ENCODE results near the gene FLT3LG. TPM values are rescaled to one million over a fixed set of nuclear protein-coding genes. Genes with fewer than 3 reads are reported as not detected.

The FLT3LG gene, protein sequence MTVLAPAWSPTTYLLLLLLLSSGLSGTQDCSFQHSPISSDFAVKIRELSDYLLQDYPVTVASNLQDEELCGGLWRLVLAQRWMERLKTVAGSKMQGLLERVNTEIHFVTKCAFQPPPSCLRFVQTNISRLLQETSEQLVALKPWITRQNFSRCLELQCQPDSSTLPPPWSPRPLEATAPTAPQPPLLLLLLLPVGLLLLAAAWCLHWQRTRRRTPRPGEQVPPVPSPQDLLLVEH
- 1.7 TPM for polyA plus RNA-seq (2012; ENCODE audit: insufficient read depth, insufficient read length, low read depth)

DNA sequence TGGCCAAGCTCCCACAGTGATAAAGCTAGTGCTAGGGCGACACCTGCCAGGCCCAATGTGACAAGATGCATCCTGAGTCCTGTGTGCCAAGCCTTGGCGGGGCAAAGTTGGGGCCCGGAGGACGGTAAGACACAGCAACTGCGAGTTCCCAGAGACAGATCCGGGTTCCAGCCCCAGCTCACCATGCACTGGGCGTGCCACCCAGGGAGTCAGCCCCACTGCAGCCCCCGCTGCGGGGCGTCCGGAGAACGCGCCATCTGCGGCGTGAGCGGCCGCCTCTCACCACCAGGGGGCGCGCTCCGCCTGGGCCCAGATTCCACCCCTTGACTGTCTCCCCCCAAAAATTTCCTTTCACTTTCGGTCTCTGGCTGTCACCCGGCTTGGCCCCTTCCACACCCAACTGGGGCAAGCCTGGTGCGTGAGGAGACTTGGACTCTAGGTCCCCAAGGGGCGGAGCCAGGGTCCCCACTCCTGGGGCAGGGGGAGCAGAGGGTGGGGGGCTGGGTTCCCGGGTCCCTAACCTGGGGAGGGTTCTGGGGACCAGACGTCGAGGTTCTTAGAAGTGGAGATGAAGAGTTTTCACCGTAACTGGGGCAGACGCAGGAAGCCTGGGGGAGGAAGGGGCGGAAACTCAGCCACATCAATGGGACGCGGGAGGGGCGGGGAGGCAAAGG, at the start of gene FLT3LG:
Gene FLT3LG, plus strand, starts transcription at position 348 of the 674 bp plus-strand sequence. CDS start 425 bp downstream, outside the sequence.
- H3K27me3 ChIP-seq: no peaks in the 10 kb centered on the region
- TF ChIP-seq, protein P1, sequence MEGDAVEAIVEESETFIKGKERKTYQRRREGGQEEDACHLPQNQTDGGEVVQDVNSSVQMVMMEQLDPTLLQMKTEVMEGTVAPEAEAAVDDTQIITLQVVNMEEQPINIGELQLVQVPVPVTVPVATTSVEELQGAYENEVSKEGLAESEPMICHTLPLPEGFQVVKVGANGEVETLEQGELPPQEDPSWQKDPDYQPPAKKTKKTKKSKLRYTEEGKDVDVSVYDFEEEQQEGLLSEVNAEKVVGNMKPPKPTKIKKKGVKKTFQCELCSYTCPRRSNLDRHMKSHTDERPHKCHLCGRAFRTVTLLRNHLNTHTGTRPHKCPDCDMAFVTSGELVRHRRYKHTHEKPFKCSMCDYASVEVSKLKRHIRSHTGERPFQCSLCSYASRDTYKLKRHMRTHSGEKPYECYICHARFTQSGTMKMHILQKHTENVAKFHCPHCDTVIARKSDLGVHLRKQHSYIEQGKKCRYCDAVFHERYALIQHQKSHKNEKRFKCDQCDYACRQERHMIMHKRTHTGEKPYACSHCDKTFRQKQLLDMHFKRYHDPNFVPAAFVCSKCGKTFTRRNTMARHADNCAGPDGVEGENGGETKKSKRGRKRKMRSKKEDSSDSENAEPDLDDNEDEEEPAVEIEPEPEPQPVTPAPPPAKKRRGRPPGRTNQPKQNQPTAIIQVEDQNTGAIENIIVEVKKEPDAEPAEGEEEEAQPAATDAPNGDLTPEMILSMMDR (IDR thresholded peaks at IDR 0.05; ENCODE audit: low read depth, low read length): peak; percentile 94
- peak; percentile 74 for DNase-seq
- peak within 1 kb of the TSS; percentile 69 for H3K4me3 ChIP-seq (ENCODE audit: low read depth, low read length)
- no peaks in the 10 kb centered on the region; the same call in 1 of the 2 replicates for H3K36me3 ChIP-seq
- no peaks in the 10 kb centered on the region for H3K4me1 ChIP-seq
- no peaks in the 10 kb centered on the region for H3K9me3 ChIP-seq

DNA sequence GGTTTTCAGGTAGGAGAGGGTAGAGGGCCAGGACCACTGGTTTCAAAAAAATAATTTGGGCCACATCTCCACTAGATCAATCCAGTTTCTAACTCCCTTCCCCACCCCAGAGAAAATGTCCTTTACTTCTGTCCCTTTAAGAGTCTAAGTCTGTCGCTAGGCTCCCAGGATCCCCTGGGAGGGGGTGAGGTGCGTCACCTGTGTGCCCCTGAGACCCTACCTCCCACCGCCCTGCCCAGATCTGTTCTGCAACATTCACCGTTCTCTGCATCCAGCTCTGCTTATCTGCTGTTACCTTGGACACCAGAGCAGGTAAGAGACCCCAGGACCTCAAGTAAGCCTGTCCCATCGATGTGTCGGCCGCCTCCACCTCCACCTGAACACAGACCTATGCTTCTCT, 48.8 kb upstream of the FLT3LG start, which contains the start of gene GFY:
Gene GFY, plus strand, starts transcription at position 211 of the 400 bp plus-strand sequence. CDS start 1,043 bp downstream, outside the sequence.
- no peaks in the 10 kb centered on the region for H3K9me3 ChIP-seq
- H3K4me1 ChIP-seq: peaks cover 11% of the 10 kb centered on the region
- no peaks in the 10 kb centered on the region for H3K36me3 ChIP-seq
- TF ChIP-seq, protein P1 (IDR thresholded peaks at IDR 0.05; ENCODE audit: low read depth, low read length): no peak
- no peak for DNase-seq
- H3K4me3 ChIP-seq (ENCODE audit: low read depth, low read length): no peak within 1 kb of the TSS
- peaks cover 86% of the 10 kb centered on the region for H3K27me3 ChIP-seq

DNA sequence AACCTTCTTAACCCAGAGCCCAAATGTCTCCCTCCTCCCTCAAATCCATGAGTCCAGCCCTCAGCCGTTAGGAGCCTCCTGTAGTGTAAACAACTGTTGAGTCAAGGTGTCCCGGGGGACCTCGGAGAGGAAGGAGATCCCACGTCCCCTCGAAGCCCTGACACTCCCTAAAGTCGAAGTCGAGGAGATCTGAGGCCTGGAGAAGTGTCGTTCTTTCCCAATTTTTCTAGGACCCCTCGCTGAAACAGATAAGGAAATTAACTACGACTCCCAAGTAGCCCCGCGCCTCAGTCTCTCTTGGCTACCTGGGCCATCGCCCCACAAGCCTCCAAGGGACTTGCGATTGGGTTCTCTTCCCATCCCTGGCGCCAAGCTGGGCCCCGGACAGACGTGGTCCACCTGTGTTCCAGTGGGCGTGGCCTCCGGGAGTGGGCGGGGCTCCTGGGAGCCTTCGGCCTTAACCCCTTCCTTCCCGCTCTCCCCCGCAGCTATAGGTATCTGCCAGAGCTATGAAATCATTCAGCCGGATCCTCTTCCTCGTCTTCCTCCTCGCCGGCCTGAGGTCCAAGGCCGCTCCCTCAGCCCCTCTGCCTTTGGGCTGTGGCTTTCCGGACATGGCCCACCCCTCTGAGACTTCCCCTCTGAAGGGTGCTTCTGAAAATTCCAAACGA, 48.0 kb upstream of the FLT3LG start:
- TF ChIP-seq, protein P1 (IDR thresholded peaks at IDR 0.05; ENCODE audit: low read depth, low read length): no peak
- Histone ChIP-seq H3K4me1 (peaks cover 7% of the 10 kb centered on the region), H3K4me3 (ENCODE audit: low read depth, low read length) (no peak overlapping the region), H3K27me3 (peaks cover 84% of the 10 kb centered on the region), H3K9me3 (no peaks in the 10 kb centered on the region), H3K36me3 (no peaks in the 10 kb centered on the region)
- peak; percentile 51 for DNase-seq

DNA sequence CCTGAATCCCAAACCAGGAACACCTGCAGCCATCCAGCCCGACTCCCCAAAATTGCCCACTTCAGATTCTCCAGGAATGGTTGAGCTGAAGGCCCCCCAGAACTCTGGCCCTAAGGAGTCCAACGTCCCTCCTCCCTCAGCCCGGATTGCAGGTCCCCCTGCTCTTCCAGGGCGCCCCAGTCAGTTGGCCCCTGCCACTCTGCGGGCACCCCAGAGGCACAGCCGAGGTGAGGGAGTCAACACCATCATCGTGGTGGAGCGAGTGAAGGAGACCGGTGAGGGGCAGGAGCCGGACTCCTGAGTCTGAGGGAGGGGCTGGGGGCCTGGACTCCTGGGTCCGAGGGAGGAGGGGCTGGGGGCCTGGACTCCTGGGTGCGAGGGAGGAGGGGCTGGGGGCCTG, 46.7 kb upstream of the FLT3LG start:
- TF ChIP-seq, protein P1 (IDR thresholded peaks at IDR 0.05; ENCODE audit: low read depth, low read length): no peak
- Histone ChIP-seq H3K9me3 (no peaks in the 10 kb centered on the region), H3K27me3 (peaks cover 81% of the 10 kb centered on the region), H3K4me1 (no peaks in the 10 kb centered on the region), H3K4me3 (ENCODE audit: low read depth, low read length) (no peak overlapping the region), H3K36me3 (no peaks in the 10 kb centered on the region)
- DNase-seq: no peak

DNA sequence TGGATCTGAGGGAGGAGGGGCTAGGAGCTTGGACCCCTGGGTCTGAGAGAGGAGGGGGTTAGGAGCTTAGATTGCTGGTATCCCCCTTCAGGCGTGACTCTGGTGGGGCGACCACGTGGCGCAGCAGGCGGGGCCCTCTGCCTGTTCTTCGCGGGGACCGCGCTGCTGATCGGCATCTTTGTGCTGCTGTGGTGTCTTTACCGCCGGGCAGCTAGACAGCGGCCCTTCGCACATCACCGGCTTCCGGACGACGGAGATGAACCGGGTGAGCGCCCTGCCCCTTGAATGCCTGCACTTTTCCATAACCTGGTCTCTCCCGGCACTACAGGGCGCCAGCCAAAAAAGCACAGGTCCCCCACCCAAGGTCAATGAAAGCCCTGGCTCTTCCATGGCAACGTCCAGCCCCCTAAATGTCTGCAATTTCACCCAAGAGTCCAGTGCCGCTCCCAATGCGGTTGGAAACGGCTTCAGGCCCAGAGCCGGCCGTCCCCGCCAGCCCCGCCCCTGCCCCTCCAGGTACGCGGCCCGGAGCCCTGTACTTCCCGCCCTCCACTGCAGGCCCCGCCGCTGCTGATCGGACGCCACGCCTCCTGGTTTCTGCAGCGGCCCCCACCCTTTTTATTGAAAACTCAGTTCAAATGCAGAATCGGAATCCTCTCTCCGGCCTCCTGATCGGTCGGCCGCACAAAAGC, 46.0 kb upstream of the FLT3LG start:
- H3K4me3 ChIP-seq (ENCODE audit: low read depth, low read length): peak overlapping the region; percentile 34
- H3K36me3 ChIP-seq: no peaks in the 10 kb centered on the region
- H3K9me3 ChIP-seq: no peaks in the 10 kb centered on the region
- TF ChIP-seq, protein P1 (IDR thresholded peaks at IDR 0.05; ENCODE audit: low read depth, low read length): no peak
- DNase-seq: peak; percentile 39
- H3K27me3 ChIP-seq: peaks cover 81% of the 10 kb centered on the region
- no peaks in the 10 kb centered on the region for H3K4me1 ChIP-seq

All from BE2C (cell line).